CD14-positive monocyte (primary cell): ENCODE results near the gene MYOZ2. TPM values are rescaled to one million over a fixed set of nuclear protein-coding genes. Genes with fewer than 3 reads are reported as not detected.

Source experiments
- DNase-seq, 3 donors: peaks; one replicate each; pipeline ENCODE4 v3.0.0-alpha.2; 2011 to 2022
- H2AFZ ChIP-seq: 2 replicates; pipeline ENCODE4 v1.6.0; 2012; ENCODE audit warnings: mild to moderate bottlenecking, low read depth, low read length, inconsistent platforms; ENCODE audit not compliant: insufficient read depth, poor library complexity, severe bottlenecking
- H3K27ac ChIP-seq, 2 donors: 1 replicate in 1 of 2; 2 replicates in 1 of 2; pipeline ENCODE4 v1.5.1; 2012 to 2013; ENCODE audit warnings: low read length in 2 of 2, control low read depth in 1 of 2, inconsistent platforms in 1 of 2, low read depth in 1 of 2, mild to moderate bottlenecking in 1 of 2
- H3K27me3 ChIP-seq, 2 donors: one replicate each; pipeline versions ENCODE4 v1.6.0 to v1.6.1; 2011 to 2013; ENCODE audit warnings: low read length in 2 of 2; ENCODE audit not compliant: control insufficient read depth in 2 of 2, insufficient read depth in 2 of 2
- H3K36me3 ChIP-seq, 2 donors: replicated peaks in 1 of 2; 1 replicate in 1 of 2; 2 replicates in 1 of 2; pipeline versions ENCODE4 v1.5.1 to v1.6.1; 2012 to 2013; ENCODE audit warnings: low read length in 2 of 2, control low read depth in 1 of 2, inconsistent platforms in 1 of 2, mild to moderate bottlenecking in 1 of 2; ENCODE audit not compliant: insufficient read depth in 2 of 2, control insufficient read depth in 1 of 2
- H3K4me1 ChIP-seq, 2 donors: 1 replicate in 1 of 2; 2 replicates in 1 of 2; pipeline versions ENCODE4 v1.5.1 to v1.6.1; 2012 to 2013; ENCODE audit warnings: low read length in 2 of 2, control low read depth in 1 of 2, inconsistent platforms in 1 of 2, mild to moderate bottlenecking in 1 of 2, moderate library complexity in 1 of 2; ENCODE audit not compliant: insufficient read depth in 2 of 2, control insufficient read depth in 1 of 2
- H3K4me2 ChIP-seq: replicated peaks from 2 replicates; pipeline ENCODE3; 2012; ENCODE audit warnings: low read length, moderate library complexity, mild to moderate bottlenecking; ENCODE audit not compliant: poor library complexity, severe bottlenecking; ENCODE audit errors: extremely low read depth
- H3K4me3 ChIP-seq, 3 experiments: fragments of 200-600 bp in 1 of 3; sonication (generic) in 1 of 3; replicated peaks in 1 of 3; 1 replicate in 2 of 3; 2 replicates in 1 of 3; pipeline ENCODE4 v1.5.1; 2011 to 2013; ENCODE audit warnings: low read length in 3 of 3, mild to moderate bottlenecking in 3 of 3, control low read depth in 2 of 3, low read depth in 2 of 3, inconsistent platforms in 1 of 3, moderate library complexity in 1 of 3
- H3K79me2 ChIP-seq: 2 replicates; pipeline ENCODE4 v1.6.0; 2012; ENCODE audit warnings: mild to moderate bottlenecking, control low read depth, inconsistent platforms, low read length, moderate library complexity; ENCODE audit not compliant: insufficient read depth
- H3K9ac ChIP-seq: 2 replicates; pipeline ENCODE4 v1.6.0; 2017; ENCODE audit warnings: low read length, mild to moderate bottlenecking; ENCODE audit not compliant: insufficient read depth, poor library complexity, severe bottlenecking
- H3K9me3 ChIP-seq, 2 donors: replicated peaks in 1 of 2; 1 replicate in 1 of 2; 2 replicates in 1 of 2; pipeline versions ENCODE4 v1.5.1 to v1.6.1; 2012 to 2013; ENCODE audit warnings: low read length in 2 of 2, control low read depth in 1 of 2; ENCODE audit not compliant: control insufficient read depth in 1 of 2, insufficient read depth in 1 of 2
- H4K20me1 ChIP-seq: 2 replicates; pipeline ENCODE4 v1.6.0; 2012; ENCODE audit warnings: mild to moderate bottlenecking, low read length, control low read depth, moderate library complexity; ENCODE audit not compliant: insufficient read depth
- H3K27ac Mint-ChIP-seq, 7 donors: one replicate each; pipeline ENCODE4 v1.8.0; 2020; ENCODE audit warnings: mild to moderate bottlenecking in 7 of 7, mixed read lengths in 7 of 7, moderate library complexity in 6 of 7, inconsistent platforms in 2 of 7
- H3K27me3 Mint-ChIP-seq, 3 donors: one replicate each; pipeline ENCODE4 v1.8.0; 2021 to 2022; ENCODE audit warnings: low read depth in 3 of 3, mild to moderate bottlenecking in 3 of 3, mixed read lengths in 3 of 3, moderate library complexity in 3 of 3, inconsistent platforms in 1 of 3
- H3K36me3 Mint-ChIP-seq, 2 donors: one replicate each; pipeline ENCODE4 v1.8.0; 2020; ENCODE audit warnings: mixed read lengths in 2 of 2, inconsistent platforms in 1 of 2, mild to moderate bottlenecking in 1 of 2
- H3K4me1 Mint-ChIP-seq: one replicate; pipeline ENCODE4 v1.8.0; 2020; ENCODE audit warnings: mild to moderate bottlenecking, mixed read lengths
- H3K4me3 Mint-ChIP-seq, 2 donors: one replicate each; pipeline ENCODE4 v1.8.0; 2020; ENCODE audit warnings: mild to moderate bottlenecking in 2 of 2, mixed read lengths in 2 of 2, moderate library complexity in 1 of 2
- H3K9me3 Mint-ChIP-seq, 7 donors: one replicate each; pipeline ENCODE4 v1.8.0; 2020 to 2022; ENCODE audit warnings: mixed read lengths in 7 of 7, mild to moderate bottlenecking in 6 of 7, moderate library complexity in 6 of 7, inconsistent platforms in 2 of 7
- WGBS: methylation state at CpG from one replicate; pipeline ENCODE4 v1.1.5; 2013; ENCODE audit warnings: missing lambda C conversion rate; ENCODE audit not compliant: insufficient coverage; 5-methylcytosine and 5-hydroxymethylcytosine counted together
- intact Hi-C, 2 donors: fragments of 100-400 bp; cut with micrococcal nuclease; formaldehyde crosslinking; loops; one replicate each; pipeline versions ENCODE4 v1.15.0 to v1.15.1; 2023
- polyA plus RNA-seq, 3 donors: library from polyadenylated mRNA; depleted of rRNA in 1 of 3; unstranded in 2 of 3; stranded (reverse) in 1 of 3; fragments of 300-500 nt in 2 of 3; fragments of >200 nt in 1 of 3; fragmentation: Illumina TruSeq in 2 of 3; gene quantifications; 1 replicate in 2 of 3; 2 replicates in 1 of 3; pipeline ENCODE4 v1.2.3, GENCODE V29; 2012 to 2021
- TF ChIP-seq, protein P1 (sequence below): fragments of 200-600 bp; IDR thresholded peaks from one replicate; pipeline ENCODE4 v1.8.0; 2022; ENCODE audit warnings: antibody characterized with exemption, mild to moderate bottlenecking

The MYOZ2 gene
- polyA plus RNA-seq, 3 donors: not detected

DNA sequence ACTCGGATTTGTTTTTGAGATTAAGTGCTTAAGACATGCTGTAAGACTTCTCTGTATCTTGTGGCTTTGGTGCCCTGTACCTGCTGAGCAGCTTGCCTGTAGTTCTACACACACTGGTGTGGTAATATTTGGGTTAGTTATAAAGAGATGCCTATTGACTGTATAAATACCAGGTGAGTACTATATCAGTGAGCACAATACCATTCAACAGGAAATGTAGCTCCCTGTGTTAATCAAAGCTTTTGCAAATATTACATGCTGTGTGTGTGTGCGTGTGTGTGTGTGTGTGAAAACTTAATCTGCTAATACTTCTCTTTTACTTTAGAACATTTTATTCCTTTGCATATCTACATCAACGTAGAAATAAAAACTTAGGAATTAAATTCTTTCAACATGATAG is 30.1 kb downstream of the MYOZ2 start:
- intact Hi-C loops: no loop called here
- Histone ChIP-seq H4K20me1 (no peaks in the 10 kb centered on the region), H3K27me3 (no peaks in the 10 kb centered on the region), H3K36me3 (no peaks in the 10 kb centered on the region), H3K79me2 (no peaks in the 10 kb centered on the region), H3K9me3 (no peaks in the 10 kb centered on the region), H3K4me1 (no peaks in the 10 kb centered on the region), H3K27ac (no peak overlapping the region), H2AFZ (no peak overlapping the region), H3K4me2 (no peak overlapping the region), H3K9ac (no peak overlapping the region), H3K4me3 (no peak overlapping the region)
- no CpG with 5 or more reads among the region's 3 CpGs for whole genome bisulfite sequencing
- H3K27me3 Mint-ChIP-seq: no peaks in the 10 kb centered on the region
- TF ChIP-seq, protein P1, sequence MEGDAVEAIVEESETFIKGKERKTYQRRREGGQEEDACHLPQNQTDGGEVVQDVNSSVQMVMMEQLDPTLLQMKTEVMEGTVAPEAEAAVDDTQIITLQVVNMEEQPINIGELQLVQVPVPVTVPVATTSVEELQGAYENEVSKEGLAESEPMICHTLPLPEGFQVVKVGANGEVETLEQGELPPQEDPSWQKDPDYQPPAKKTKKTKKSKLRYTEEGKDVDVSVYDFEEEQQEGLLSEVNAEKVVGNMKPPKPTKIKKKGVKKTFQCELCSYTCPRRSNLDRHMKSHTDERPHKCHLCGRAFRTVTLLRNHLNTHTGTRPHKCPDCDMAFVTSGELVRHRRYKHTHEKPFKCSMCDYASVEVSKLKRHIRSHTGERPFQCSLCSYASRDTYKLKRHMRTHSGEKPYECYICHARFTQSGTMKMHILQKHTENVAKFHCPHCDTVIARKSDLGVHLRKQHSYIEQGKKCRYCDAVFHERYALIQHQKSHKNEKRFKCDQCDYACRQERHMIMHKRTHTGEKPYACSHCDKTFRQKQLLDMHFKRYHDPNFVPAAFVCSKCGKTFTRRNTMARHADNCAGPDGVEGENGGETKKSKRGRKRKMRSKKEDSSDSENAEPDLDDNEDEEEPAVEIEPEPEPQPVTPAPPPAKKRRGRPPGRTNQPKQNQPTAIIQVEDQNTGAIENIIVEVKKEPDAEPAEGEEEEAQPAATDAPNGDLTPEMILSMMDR: no peak
- DNase-seq: no peak
- no peak overlapping the region for H3K4me3 Mint-ChIP-seq
- no peaks in the 10 kb centered on the region for H3K4me1 Mint-ChIP-seq
- no peaks in the 10 kb centered on the region for H3K36me3 Mint-ChIP-seq
- H3K9me3 Mint-ChIP-seq: no peaks in the 10 kb centered on the region
- H3K27ac Mint-ChIP-seq: no peak overlapping the region

DNA sequence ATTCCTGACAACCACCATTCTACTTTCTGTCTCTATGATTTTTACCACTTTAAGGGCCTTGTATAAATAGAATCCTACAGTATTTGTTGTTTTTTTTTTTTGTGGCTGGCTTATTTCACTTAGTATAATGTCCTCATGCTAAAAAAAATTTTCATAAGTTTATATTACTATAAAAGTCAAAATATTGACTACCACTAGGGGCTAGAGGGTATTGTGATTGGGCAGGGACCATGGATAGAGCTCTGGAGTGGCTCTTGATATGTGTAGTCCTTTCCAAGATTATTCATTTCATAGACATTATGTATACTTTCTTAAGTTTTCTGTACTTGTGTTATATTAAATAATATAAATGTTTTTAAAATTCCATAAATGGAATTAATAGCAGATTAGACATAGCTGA is 34.6 kb downstream of the MYOZ2 start:
- no peaks in the 10 kb centered on the region for H4K20me1 ChIP-seq
- Mint-ChIP-seq H3K4me3 (no peak overlapping the region), H3K27ac (no peak overlapping the region), H3K9me3 (peaks cover 0 to 4% (median 0%) of the 10 kb centered on the region in 7 donors), H3K36me3 (no peaks in the 10 kb centered on the region), H3K27me3 (no peaks in the 10 kb centered on the region), H3K4me1 (no peaks in the 10 kb centered on the region)
- H3K4me3 ChIP-seq: no peak overlapping the region
- H3K4me2 ChIP-seq: no peak overlapping the region
- H3K27ac ChIP-seq: no peak overlapping the region
- no peaks in the 10 kb centered on the region for H3K9me3 ChIP-seq
- TF ChIP-seq, protein P1: no peak
- H3K27me3 ChIP-seq: no peaks in the 10 kb centered on the region
- no peak for DNase-seq
- no peak overlapping the region for H3K9ac ChIP-seq
- H3K79me2 ChIP-seq: no peaks in the 10 kb centered on the region
- H3K4me1 ChIP-seq: no peaks in the 10 kb centered on the region
- no peaks in the 10 kb centered on the region for H3K36me3 ChIP-seq
- no peak overlapping the region for H2AFZ ChIP-seq
- intact Hi-C loops: no loop called here
